ENCODE results near the gene NDUFAF2. TPM values are rescaled to one million over a fixed set of nuclear protein-coding genes. Genes with fewer than 3 reads are reported as not detected.

Gene NDUFAF2
- total and polyA plus RNA-seq, 2 of the 13 experiments (the other 11 are each of a cell fraction or from before 2014, with no cell fraction given) = 34.0 to 78.4 TPM

- TF ChIP-seq, protein P1, sequence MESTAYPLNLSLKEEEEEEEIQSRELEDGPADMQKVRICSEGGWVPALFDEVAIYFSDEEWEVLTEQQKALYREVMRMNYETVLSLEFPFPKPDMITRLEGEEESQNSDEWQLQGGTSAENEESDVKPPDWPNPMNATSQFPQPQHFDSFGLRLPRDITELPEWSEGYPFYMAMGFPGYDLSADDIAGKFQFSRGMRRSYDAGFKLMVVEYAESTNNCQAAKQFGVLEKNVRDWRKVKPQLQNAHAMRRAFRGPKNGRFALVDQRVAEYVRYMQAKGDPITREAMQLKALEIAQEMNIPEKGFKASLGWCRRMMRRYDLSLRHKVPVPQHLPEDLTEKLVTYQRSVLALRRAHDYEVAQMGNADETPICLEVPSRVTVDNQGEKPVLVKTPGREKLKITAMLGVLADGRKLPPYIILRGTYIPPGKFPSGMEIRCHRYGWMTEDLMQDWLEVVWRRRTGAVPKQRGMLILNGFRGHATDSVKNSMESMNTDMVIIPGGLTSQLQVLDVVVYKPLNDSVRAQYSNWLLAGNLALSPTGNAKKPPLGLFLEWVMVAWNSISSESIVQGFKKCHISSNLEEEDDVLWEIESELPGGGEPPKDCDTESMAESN (CRISPR knock-in tag; conservative IDR thresholded peaks at IDR 0.05) = peak; percentile 65
- no peak for TF ChIP-seq CHD2 (IDR thresholded peaks at IDR 0.05; ENCODE audit: low read depth, low read length)
- peak; percentile 55; the same call in 1 of the 2 replicates for TF ChIP-seq ISL2 (CRISPR knock-in tag; IDR thresholded peaks at IDR 0.05)
- no peak for TF ChIP-seq PAWR (CRISPR knock-in tag; IDR thresholded peaks at IDR 0.05; ENCODE audit: borderline replicate concordance)
- no peak for TF ChIP-seq DBP (CRISPR knock-in tag; IDR thresholded peaks at IDR 0.05; ENCODE audit: not compliant biosample characterization)
- no peak for TF ChIP-seq PHF5A (CRISPR knock-in tag; IDR thresholded peaks at IDR 0.05; ENCODE audit: low read depth, unreplicated experiment)
- no peak for TF ChIP-seq ZNF282 (IDR thresholded peaks at IDR 0.05; ENCODE audit: partially characterized antibody)
- no peak for TF ChIP-seq RELA (CRISPR knock-in tag; IDR thresholded peaks at IDR 0.05)
- peak; percentile 88 for TF ChIP-seq SP5 (CRISPR knock-in tag; IDR thresholded peaks at IDR 0.05; ENCODE audit: borderline replicate concordance, low read depth)
- TF ChIP-seq ZBTB10 (CRISPR knock-in tag; IDR thresholded peaks at IDR 0.05; ENCODE audit: borderline replicate concordance) = peak; percentile 82; the same call in 1 of the 2 replicates
- peak; percentile 33; the same call in 1 of the 2 replicates for TF ChIP-seq MAZ (IDR thresholded peaks at IDR 0.05; ENCODE audit: borderline replicate concordance, low read depth, low read length)
- peak; percentile 83 for TF ChIP-seq MAZ (CRISPR knock-in tag; IDR thresholded peaks at IDR 0.05; ENCODE audit: low read depth)
- TF ChIP-seq ATM (IDR thresholded peaks at IDR 0.05; ENCODE audit: borderline replicate concordance) = no peak
- peak; percentile 26; the same call in 1 of the 2 replicates for TF ChIP-seq ZNF331 (CRISPR knock-in tag; IDR thresholded peaks at IDR 0.05)
- TF ChIP-seq HNRNPL (IDR thresholded peaks at IDR 0.05; ENCODE audit: low read depth, low read length) = peak; percentile 47; the same call in 1 of the 2 replicates
- peak; percentile 92 for TF ChIP-seq HOXA3 (CRISPR knock-in tag; IDR thresholded peaks at IDR 0.05)
- TF ChIP-seq, protein P2, sequence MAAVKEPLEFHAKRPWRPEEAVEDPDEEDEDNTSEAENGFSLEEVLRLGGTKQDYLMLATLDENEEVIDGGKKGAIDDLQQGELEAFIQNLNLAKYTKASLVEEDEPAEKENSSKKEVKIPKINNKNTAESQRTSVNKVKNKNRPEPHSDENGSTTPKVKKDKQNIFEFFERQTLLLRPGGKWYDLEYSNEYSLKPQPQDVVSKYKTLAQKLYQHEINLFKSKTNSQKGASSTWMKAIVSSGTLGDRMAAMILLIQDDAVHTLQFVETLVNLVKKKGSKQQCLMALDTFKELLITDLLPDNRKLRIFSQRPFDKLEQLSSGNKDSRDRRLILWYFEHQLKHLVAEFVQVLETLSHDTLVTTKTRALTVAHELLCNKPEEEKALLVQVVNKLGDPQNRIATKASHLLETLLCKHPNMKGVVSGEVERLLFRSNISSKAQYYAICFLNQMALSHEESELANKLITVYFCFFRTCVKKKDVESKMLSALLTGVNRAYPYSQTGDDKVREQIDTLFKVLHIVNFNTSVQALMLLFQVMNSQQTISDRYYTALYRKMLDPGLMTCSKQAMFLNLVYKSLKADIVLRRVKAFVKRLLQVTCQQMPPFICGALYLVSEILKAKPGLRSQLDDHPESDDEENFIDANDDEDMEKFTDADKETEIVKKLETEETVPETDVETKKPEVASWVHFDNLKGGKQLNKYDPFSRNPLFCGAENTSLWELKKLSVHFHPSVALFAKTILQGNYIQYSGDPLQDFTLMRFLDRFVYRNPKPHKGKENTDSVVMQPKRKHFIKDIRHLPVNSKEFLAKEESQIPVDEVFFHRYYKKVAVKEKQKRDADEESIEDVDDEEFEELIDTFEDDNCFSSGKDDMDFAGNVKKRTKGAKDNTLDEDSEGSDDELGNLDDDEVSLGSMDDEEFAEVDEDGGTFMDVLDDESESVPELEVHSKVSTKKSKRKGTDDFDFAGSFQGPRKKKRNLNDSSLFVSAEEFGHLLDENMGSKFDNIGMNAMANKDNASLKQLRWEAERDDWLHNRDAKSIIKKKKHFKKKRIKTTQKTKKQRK (IDR thresholded peaks at IDR 0.05; ENCODE audit: low read length) = no peak
- no peak for TF ChIP-seq REXO4 (CRISPR knock-in tag; IDR thresholded peaks at IDR 0.05; ENCODE audit: borderline replicate concordance)
- TF ChIP-seq, protein P3, sequence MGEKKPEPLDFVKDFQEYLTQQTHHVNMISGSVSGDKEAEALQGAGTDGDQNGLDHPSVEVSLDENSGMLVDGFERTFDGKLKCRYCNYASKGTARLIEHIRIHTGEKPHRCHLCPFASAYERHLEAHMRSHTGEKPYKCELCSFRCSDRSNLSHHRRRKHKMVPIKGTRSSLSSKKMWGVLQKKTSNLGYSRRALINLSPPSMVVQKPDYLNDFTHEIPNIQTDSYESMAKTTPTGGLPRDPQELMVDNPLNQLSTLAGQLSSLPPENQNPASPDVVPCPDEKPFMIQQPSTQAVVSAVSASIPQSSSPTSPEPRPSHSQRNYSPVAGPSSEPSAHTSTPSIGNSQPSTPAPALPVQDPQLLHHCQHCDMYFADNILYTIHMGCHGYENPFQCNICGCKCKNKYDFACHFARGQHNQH (CRISPR knock-in tag; IDR thresholded peaks at IDR 0.05) = peak; percentile 55
Measured at GRCh38 chr5:61162010-61162831, 217.2 kb downstream of the NDUFAF2 start, which contains the start of gene SMIM15 (continued).
